DOHH2 (cell line): ENCODE data around the gene WDR33.
"Not testable (repeated sequence)": the region's sequence is repeated elsewhere in the genome, so short reads cannot be mapped to it uniquely, and the experiment has no call there.

Experiments used
- EZH2phosphoT487 ChIP-seq: fragments of 200-600 bp; sonication (generic); IDR thresholded peaks from 2 replicates; pipeline ENCODE4 v1.6.1; 2017; ENCODE audit warnings: borderline replicate concordance, mild to moderate bottlenecking, antibody characterized with exemption, low read length, moderate library complexity, mixed read lengths
- TF ChIP-seq, protein P1 (sequence below): fragments of 200-600 bp; sonication (generic); IDR thresholded peaks from one replicate; pipeline ENCODE4 v1.5.1; 2014; ENCODE audit warnings: antibody characterized with exemption, mild to moderate bottlenecking, low read depth, low read length; ENCODE audit not compliant: poor library complexity, severe bottlenecking

DNA sequence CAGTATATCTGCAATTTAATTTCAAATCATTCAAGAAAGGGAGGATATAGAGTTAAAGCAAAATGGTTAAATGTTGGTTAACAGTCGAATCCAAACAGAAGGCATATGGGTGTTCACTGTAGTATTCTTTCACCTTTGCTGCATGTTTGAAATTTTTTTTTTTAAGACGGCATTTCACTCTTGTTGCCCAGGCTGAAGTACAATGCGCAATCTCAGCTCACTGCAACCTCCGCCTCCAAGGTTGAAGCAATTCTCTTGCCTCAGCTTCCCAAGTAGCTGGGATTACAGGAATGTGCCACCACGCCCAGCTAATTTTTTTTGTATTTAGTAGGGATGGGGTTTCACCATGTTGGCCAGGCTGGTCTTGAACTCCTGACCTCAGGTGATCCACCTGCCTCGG, 4.1 kb downstream of the WDR33 start:
- TF ChIP-seq, protein P1, sequence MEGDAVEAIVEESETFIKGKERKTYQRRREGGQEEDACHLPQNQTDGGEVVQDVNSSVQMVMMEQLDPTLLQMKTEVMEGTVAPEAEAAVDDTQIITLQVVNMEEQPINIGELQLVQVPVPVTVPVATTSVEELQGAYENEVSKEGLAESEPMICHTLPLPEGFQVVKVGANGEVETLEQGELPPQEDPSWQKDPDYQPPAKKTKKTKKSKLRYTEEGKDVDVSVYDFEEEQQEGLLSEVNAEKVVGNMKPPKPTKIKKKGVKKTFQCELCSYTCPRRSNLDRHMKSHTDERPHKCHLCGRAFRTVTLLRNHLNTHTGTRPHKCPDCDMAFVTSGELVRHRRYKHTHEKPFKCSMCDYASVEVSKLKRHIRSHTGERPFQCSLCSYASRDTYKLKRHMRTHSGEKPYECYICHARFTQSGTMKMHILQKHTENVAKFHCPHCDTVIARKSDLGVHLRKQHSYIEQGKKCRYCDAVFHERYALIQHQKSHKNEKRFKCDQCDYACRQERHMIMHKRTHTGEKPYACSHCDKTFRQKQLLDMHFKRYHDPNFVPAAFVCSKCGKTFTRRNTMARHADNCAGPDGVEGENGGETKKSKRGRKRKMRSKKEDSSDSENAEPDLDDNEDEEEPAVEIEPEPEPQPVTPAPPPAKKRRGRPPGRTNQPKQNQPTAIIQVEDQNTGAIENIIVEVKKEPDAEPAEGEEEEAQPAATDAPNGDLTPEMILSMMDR, result not testable (repeated sequence)
- TF ChIP-seq EZH2phosphoT487, result not testable (repeated sequence)
